ENCODE results near the gene ATP2B1.

Gene ATP2B1

DNA sequence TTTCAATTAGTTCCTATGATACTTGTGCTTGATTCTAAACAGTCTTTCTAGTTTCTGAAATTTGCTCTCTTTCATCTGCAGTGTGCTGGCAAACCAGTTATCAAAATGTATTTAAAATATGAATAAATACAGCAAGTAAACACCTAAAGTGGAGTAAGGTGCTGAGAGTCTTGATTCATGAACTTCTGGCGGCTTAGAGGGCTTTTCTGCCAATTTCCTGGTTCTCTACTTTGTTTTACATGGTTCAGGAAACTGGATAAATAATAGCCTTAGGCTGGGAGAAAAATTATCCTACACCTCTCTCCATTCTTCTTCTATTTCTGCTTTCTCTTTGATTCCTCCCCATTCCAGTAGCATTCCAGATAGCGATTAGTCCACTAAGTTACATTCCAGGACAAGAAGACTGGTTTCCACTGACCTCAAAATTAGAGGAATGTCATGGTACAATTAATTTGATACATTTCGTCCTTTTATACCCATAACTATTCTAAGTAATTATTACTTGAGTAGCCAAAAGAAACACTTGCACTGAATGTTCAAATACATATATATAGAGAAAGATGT, 14.9 kb downstream of the ATP2B1 start:
- no peak overlapping the region for H3K4me3 ChIP-seq (replicated peaks; ENCODE audit: low read depth, low read length)
- DNase-seq (ENCODE audit: extremely low read depth, insufficient read length): no peak
- no peaks in the 10 kb centered on the region for H3K27me3 ChIP-seq (replicated peaks; ENCODE audit: control insufficient read depth, insufficient read depth, low read length)
- no peaks in the 10 kb centered on the region; the same call in 1 of the 2 replicates for H3K36me3 ChIP-seq (ENCODE audit: control insufficient read depth, insufficient read depth, low read length)
- TF ChIP-seq, protein P1, sequence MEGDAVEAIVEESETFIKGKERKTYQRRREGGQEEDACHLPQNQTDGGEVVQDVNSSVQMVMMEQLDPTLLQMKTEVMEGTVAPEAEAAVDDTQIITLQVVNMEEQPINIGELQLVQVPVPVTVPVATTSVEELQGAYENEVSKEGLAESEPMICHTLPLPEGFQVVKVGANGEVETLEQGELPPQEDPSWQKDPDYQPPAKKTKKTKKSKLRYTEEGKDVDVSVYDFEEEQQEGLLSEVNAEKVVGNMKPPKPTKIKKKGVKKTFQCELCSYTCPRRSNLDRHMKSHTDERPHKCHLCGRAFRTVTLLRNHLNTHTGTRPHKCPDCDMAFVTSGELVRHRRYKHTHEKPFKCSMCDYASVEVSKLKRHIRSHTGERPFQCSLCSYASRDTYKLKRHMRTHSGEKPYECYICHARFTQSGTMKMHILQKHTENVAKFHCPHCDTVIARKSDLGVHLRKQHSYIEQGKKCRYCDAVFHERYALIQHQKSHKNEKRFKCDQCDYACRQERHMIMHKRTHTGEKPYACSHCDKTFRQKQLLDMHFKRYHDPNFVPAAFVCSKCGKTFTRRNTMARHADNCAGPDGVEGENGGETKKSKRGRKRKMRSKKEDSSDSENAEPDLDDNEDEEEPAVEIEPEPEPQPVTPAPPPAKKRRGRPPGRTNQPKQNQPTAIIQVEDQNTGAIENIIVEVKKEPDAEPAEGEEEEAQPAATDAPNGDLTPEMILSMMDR (IDR thresholded peaks at IDR 0.05; ENCODE audit: insufficient read depth, low read length, poor library complexity, severe bottlenecking): no peak

DNA sequence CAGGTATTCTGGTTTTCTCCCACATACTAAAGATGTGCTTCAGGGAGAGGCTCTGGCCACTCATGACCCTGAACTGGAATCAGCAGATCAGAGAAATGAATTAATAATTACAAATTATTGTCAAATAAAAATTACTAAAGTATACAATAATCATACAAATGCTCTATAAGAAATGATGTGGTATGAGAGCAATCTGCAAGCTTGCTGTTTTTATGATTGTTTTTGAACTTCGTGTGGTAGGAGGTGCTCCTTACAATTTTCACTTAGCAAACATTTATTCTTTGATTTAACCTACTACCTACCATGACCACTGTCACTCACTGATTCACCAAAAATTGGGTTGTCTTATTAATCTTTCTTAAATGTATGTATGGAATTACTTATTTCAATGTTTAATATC, 16.2 kb downstream of the ATP2B1 start:
- no peaks in the 10 kb centered on the region for H3K36me3 ChIP-seq (ENCODE audit: control insufficient read depth, insufficient read depth, low read length)
- H3K27me3 ChIP-seq (replicated peaks; ENCODE audit: control insufficient read depth, insufficient read depth, low read length): no peaks in the 10 kb centered on the region
- TF ChIP-seq, protein P1 (IDR thresholded peaks at IDR 0.05; ENCODE audit: insufficient read depth, low read length, poor library complexity, severe bottlenecking): no peak
- no peak overlapping the region for H3K4me3 ChIP-seq (replicated peaks; ENCODE audit: low read depth, low read length)
- no peak for DNase-seq (ENCODE audit: extremely low read depth, insufficient read length)

DNA sequence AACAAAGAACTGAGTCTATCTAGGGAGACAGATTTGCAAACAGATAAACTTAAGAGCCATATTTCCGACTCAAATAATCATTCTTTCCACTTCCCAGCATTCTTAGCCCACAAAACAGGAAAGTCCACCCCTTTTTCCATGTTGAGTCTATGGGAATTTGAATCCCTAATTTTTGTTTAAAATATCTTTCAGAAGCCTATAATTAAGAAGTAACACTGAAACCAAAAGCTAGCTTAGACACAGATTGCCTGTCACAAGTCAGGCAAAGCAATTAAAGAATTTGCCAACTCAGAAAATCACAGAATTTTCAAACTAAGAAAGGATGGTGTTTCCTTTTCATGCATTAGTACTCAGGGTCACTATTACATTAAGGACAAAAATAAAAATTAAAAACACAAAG, 17.0 kb downstream of the ATP2B1 start:
- no peak for DNase-seq (ENCODE audit: extremely low read depth, insufficient read length)

DNA sequence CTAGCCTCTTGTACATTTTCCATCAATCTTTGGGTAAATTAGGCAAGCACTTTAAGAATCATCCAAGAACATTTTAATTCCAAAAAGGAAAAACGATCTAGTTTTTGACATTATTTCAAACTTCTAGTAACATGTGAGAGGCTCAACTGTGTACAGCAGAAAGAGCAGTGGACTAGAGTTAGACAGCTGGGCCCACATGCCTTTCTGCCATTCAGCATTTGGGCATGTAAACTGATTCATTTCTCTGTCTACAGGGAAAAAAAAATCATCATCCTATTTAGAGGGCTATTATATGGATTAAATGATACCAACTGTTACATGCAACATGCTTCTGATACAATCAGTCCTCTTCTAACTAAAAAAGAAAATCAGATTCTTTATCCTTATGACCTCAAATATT, 17.7 kb downstream of the ATP2B1 start:
- DNase-seq (ENCODE audit: extremely low read depth, insufficient read length): no peak
- Histone ChIP-seq H3K27me3 (replicated peaks; ENCODE audit: control insufficient read depth, insufficient read depth, low read length) (no peaks in the 10 kb centered on the region), H3K4me3 (replicated peaks; ENCODE audit: low read depth, low read length) (no peak overlapping the region), H3K36me3 (ENCODE audit: control insufficient read depth, insufficient read depth, low read length) (no peaks in the 10 kb centered on the region)
- TF ChIP-seq, protein P1 (IDR thresholded peaks at IDR 0.05; ENCODE audit: insufficient read depth, low read length, poor library complexity, severe bottlenecking): no peak

More for the DNA sequence above, 17.0 kb downstream of the ATP2B1 start:
- Histone ChIP-seq H3K4me3 (replicated peaks; ENCODE audit: low read depth, low read length) (no peak overlapping the region), H3K27me3 (replicated peaks; ENCODE audit: control insufficient read depth, insufficient read depth, low read length) (no peaks in the 10 kb centered on the region), H3K36me3 (ENCODE audit: control insufficient read depth, insufficient read depth, low read length) (no peaks in the 10 kb centered on the region)
- TF ChIP-seq, protein P1 (IDR thresholded peaks at IDR 0.05; ENCODE audit: insufficient read depth, low read length, poor library complexity, severe bottlenecking): no peak

DNA sequence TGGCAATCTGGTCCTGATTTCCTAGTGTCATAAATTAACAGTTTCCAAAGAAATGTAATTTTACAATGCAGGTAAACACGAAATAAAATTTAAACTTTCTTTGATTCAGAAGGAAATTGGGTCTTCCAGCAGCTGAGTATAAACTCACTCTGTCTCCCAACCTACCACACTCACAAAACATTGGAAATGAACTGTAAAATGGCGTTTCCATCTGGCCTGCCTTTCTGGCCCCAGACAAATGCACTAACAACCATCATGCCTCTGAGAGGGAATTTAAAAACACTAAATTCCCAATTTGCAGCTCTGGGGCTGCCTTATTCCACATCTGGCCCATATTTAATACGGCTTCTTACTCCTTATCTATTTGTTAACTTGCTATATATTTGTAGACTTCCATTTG, 19.3 kb downstream of the ATP2B1 start:
- DNase-seq (ENCODE audit: extremely low read depth, insufficient read length): no peak
- no peaks in the 10 kb centered on the region for H3K36me3 ChIP-seq (ENCODE audit: control insufficient read depth, insufficient read depth, low read length)
- no peaks in the 10 kb centered on the region for H3K27me3 ChIP-seq (replicated peaks; ENCODE audit: control insufficient read depth, insufficient read depth, low read length)
- TF ChIP-seq, protein P1 (IDR thresholded peaks at IDR 0.05; ENCODE audit: insufficient read depth, low read length, poor library complexity, severe bottlenecking): no peak
- H3K4me3 ChIP-seq (replicated peaks; ENCODE audit: low read depth, low read length): no peak overlapping the region

DNA sequence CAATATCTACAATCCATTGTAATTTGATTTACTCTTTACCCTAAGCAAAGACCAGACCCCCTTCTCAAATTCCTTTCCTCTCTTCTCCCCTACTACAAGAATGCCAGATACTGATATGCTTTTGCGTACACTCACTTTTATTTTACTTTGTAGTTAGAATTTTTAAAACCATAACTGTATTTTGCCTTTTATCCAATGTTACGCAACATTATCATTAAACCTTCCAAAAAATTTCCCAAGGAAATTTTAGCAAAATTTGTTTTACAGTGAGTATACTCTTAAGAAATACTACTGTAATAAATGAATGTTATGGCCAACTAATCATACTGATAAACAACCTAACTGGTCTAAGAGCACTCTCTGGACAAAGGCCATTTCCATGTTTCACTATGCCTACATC, 22.3 kb downstream of the ATP2B1 start:
- DNase-seq (ENCODE audit: extremely low read depth, insufficient read length): no peak
- Histone ChIP-seq H3K36me3 (ENCODE audit: control insufficient read depth, insufficient read depth, low read length) (no peaks in the 10 kb centered on the region), H3K4me3 (replicated peaks; ENCODE audit: low read depth, low read length) (no peak overlapping the region), H3K27me3 (replicated peaks; ENCODE audit: control insufficient read depth, insufficient read depth, low read length) (no peaks in the 10 kb centered on the region)
- TF ChIP-seq, protein P1 (IDR thresholded peaks at IDR 0.05; ENCODE audit: insufficient read depth, low read length, poor library complexity, severe bottlenecking): no peak
